Uterus (tissue), 4 donors: ENCODE data around the gene SETSIP. TPM values are rescaled to one million over a fixed set of nuclear protein-coding genes. Genes with fewer than 3 reads are reported as not detected.

Source experiments
- DNase-seq, 2 donors: peaks; one replicate each; pipeline ENCODE4 v3.0.0-alpha.2; 2019 to 2020
- H3K27ac ChIP-seq, 2 donors: fragments of 200-600 bp; sonication (generic); 1 replicate in 1 of 2; 2 replicates in 1 of 2; pipeline ENCODE4 v1.5.1; 2016 to 2018
- H3K27me3 ChIP-seq, 2 donors: fragments of 200-600 bp; sonication (generic); one replicate each; pipeline ENCODE4 v1.5.1; 2018 to 2019; ENCODE audit warnings: control low read depth in 1 of 2
- H3K36me3 ChIP-seq, 2 donors: fragments of 200-600 bp; sonication (generic); one replicate each; pipeline ENCODE4 v1.5.1; 2019; ENCODE audit warnings: control low read depth in 1 of 2
- H3K4me1 ChIP-seq, 2 donors: fragments of 200-600 bp; sonication (generic); one replicate each; pipeline ENCODE4 v1.5.1; 2018 to 2019; ENCODE audit warnings: control low read depth in 1 of 2
- H3K4me3 ChIP-seq, 2 donors: fragments of 200-600 bp; sonication (generic); 1 replicate in 1 of 2; 2 replicates in 1 of 2; pipeline ENCODE4 v1.5.1; 2018 to 2019; ENCODE audit warnings: mild to moderate bottlenecking in 1 of 2
- H3K9me3 ChIP-seq, 2 donors: fragments of 200-600 bp; sonication (generic); one replicate each; pipeline ENCODE4 v1.5.1; 2019; ENCODE audit warnings: control low read depth in 1 of 2
- CTCF ChIP-seq, 4 experiments: fragments of 200-600 bp in 2 of 4; fragments of 450-650 bp in 2 of 4; sonication (generic) in 2 of 4; IDR thresholded peaks; one replicate each; pipeline ENCODE4 v1.5.1; 2016 to 2019; ENCODE audit warnings: antibody characterized with exemption in 4 of 4, mild to moderate bottlenecking in 2 of 4, moderate library complexity in 1 of 4
- POLR2A ChIP-seq, 2 donors: fragments of 450-650 bp; IDR thresholded peaks; one replicate each; pipeline ENCODE4 v1.6.1; 2016; ENCODE audit warnings: antibody characterized with exemption in 2 of 2, mild to moderate bottlenecking in 1 of 2, moderate library complexity in 1 of 2
- intact Hi-C: fragments of 100-400 bp; cut with DNase I; formaldehyde crosslinking; loops from one replicate; pipeline ENCODE4 v1.15.1; 2023; ENCODE audit warnings: low total_unique reads
- total RNA-seq, 4 donors: library from RNA; depleted of rRNA in 3 of 4; stranded (reverse); fragments of >200 nt in 3 of 4; gene quantifications; one replicate each; pipeline versions ENCODE4 v1.1.0 to v1.2.4, GENCODE V29; 2014 to 2023
- donor health status: DM: yes; HTN: yes; CAD: no.

The SETSIP gene
- total RNA-seq = not detected

GRCh38 chr1:92075311-92075710 is at the start of gene SETSIP:
TSS of gene SETSIP (minus strand) at chr1:92075411. CDS start at chr1:92075411, 0 bp downstream.
- no peaks in the 10 kb centered on the region for H3K36me3 ChIP-seq
- no peaks in the 10 kb centered on the region for H3K4me1 ChIP-seq
- DNase-seq = no peak
- no peak for TF ChIP-seq POLR2A (IDR thresholded peaks at IDR 0.05)
- no peak for TF ChIP-seq CTCF (IDR thresholded peaks at IDR 0.05)
- no peak within 1 kb of the TSS for H3K27ac ChIP-seq
- H3K9me3 ChIP-seq = no peaks in the 10 kb centered on the region
- H3K27me3 ChIP-seq = no peaks in the 10 kb centered on the region
- intact Hi-C loops = no loop called here
- H3K4me3 ChIP-seq = no peak within 1 kb of the TSS

DNA sequence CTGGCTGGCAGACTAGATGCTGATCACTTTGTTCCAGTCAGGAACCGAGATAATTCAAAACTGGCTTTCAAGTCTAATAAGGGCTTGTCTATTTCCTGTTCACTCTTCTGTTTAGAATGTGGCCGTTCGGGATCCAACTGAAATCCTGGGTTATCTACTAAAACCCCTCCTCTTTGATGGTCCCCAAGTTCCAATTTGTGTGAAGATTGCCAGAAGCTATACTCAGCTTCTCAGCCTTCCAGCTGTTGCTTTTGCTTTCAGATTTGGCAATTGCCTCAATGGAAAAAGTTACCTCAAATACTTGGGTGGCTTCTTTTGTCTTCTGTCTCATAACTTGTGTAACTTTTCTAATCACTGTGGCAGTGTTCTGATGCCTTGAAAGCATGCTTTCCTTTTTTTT is 48.7 kb upstream of the SETSIP start:
- Histone ChIP-seq H3K27me3 (no peaks in the 10 kb centered on the region), H3K9me3 (no peaks in the 10 kb centered on the region), H3K27ac (no peak overlapping the region), H3K36me3 (no peaks in the 10 kb centered on the region), H3K4me1 (no peaks in the 10 kb centered on the region), H3K4me3 (no peak overlapping the region)
- DNase-seq = no peak
- TF ChIP-seq POLR2A (IDR thresholded peaks at IDR 0.05) = no peak
- no peak for TF ChIP-seq CTCF (IDR thresholded peaks at IDR 0.05)
- intact Hi-C loops = no loop called here

DNA sequence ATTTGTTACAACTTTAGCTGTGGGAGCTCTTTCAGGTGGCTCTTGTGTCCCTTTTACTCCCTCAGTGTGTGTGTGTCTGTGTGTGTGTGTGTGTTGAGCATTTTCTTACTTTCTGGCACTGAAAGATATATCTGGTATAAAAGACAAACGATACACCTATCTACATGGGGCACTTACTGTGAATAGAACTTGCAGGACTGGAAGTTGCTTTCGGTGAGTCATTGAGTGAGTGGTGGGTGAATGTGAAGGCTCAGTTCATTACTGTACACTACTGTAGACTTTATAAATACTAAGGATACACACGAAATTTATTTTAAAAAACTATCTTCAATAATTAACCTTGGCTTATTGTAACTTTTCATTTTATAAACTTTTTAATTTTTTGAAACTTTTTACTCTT is 43.6 kb upstream of the SETSIP start:
- Histone ChIP-seq H3K9me3 (no peaks in the 10 kb centered on the region), H3K4me1 (no peaks in the 10 kb centered on the region), H3K27ac (no peak overlapping the region), H3K36me3 (no peaks in the 10 kb centered on the region), H3K4me3 (no peak overlapping the region), H3K27me3 (no peaks in the 10 kb centered on the region)
- intact Hi-C loops = no loop called here
- TF ChIP-seq CTCF (IDR thresholded peaks at IDR 0.05) (no peak), POLR2A (IDR thresholded peaks at IDR 0.05) (no peak)
- DNase-seq = no peak

GRCh38 chr1:92117526-92117925 is 42.3 kb upstream of the SETSIP start:
- intact Hi-C loops = no loop called here
- H3K4me3 ChIP-seq = no peak overlapping the region
- TF ChIP-seq POLR2A (IDR thresholded peaks at IDR 0.05) (no peak), CTCF (IDR thresholded peaks at IDR 0.05) (no peak)
- no peak overlapping the region for H3K27ac ChIP-seq
- DNase-seq = no peak
- H3K27me3 ChIP-seq = no peaks in the 10 kb centered on the region
- no peaks in the 10 kb centered on the region for H3K9me3 ChIP-seq
- H3K36me3 ChIP-seq = no peaks in the 10 kb centered on the region
- no peaks in the 10 kb centered on the region for H3K4me1 ChIP-seq

DNA sequence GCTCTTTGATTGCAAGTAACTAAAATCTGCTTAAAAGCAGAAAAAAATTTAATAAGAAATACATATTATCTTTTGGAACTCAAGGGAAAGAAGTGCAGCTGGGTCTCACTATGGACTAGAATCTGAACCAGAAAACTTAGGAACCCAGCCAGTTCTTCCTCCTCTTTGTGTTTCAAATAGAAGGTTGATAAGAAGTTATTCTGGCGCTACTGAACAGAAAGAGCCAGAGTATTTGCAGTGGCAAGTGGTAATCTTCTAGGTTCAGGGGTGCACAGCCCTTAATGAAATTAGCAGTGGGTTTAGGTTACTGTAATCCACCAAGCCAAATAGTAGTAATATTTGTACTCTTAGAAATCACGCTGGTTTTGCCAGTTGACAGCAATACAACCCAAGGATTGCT is 33.4 kb upstream of the SETSIP start:
- no peak for DNase-seq
- no peaks in the 10 kb centered on the region for H3K36me3 ChIP-seq
- TF ChIP-seq POLR2A (IDR thresholded peaks at IDR 0.05) = no peak
- TF ChIP-seq CTCF (IDR thresholded peaks at IDR 0.05) = no peak
- H3K4me3 ChIP-seq = no peak overlapping the region
- no peaks in the 10 kb centered on the region for H3K9me3 ChIP-seq
- H3K4me1 ChIP-seq = no peaks in the 10 kb centered on the region
- no peaks in the 10 kb centered on the region for H3K27me3 ChIP-seq
- intact Hi-C loops = no loop called here
- H3K27ac ChIP-seq = no peak overlapping the region
